Measurements from ENCODE around the gene ITGAX. TPM values are rescaled to one million over a fixed set of nuclear protein-coding genes. Genes with fewer than 3 reads are reported as not detected.

The ITGAX gene
- total RNA-seq, 2 donors from 2014 or later, result 9.7 to 32.9 TPM

- ATAC-seq (ENCODE audit: insufficient number of reproducible peaks, low FRiP score, low read depth) (no peak), DNase-seq (ENCODE audit: low spot score) (no peak)
- Histone ChIP-seq H3K27ac (no peak overlapping the region), H3K9me3 (no peaks in the 10 kb centered on the region), H3K4me3 (no peak overlapping the region), H3K4me1 (ENCODE audit: control insufficient read depth in 1 of 2, low read depth in 2 of 2) (no peaks in the 10 kb centered on the region), H3K27me3 (replicated peaks; ENCODE audit: insufficient read depth) (no peaks in the 10 kb centered on the region), H3K36me3 (no peaks in the 10 kb centered on the region)
- TF ChIP-seq, protein P1, sequence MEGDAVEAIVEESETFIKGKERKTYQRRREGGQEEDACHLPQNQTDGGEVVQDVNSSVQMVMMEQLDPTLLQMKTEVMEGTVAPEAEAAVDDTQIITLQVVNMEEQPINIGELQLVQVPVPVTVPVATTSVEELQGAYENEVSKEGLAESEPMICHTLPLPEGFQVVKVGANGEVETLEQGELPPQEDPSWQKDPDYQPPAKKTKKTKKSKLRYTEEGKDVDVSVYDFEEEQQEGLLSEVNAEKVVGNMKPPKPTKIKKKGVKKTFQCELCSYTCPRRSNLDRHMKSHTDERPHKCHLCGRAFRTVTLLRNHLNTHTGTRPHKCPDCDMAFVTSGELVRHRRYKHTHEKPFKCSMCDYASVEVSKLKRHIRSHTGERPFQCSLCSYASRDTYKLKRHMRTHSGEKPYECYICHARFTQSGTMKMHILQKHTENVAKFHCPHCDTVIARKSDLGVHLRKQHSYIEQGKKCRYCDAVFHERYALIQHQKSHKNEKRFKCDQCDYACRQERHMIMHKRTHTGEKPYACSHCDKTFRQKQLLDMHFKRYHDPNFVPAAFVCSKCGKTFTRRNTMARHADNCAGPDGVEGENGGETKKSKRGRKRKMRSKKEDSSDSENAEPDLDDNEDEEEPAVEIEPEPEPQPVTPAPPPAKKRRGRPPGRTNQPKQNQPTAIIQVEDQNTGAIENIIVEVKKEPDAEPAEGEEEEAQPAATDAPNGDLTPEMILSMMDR (IDR thresholded peaks at IDR 0.05), result no peak
Measured at GRCh38 chr16:31361201-31362110, 6.5 kb downstream of the ITGAX start.

DNA sequence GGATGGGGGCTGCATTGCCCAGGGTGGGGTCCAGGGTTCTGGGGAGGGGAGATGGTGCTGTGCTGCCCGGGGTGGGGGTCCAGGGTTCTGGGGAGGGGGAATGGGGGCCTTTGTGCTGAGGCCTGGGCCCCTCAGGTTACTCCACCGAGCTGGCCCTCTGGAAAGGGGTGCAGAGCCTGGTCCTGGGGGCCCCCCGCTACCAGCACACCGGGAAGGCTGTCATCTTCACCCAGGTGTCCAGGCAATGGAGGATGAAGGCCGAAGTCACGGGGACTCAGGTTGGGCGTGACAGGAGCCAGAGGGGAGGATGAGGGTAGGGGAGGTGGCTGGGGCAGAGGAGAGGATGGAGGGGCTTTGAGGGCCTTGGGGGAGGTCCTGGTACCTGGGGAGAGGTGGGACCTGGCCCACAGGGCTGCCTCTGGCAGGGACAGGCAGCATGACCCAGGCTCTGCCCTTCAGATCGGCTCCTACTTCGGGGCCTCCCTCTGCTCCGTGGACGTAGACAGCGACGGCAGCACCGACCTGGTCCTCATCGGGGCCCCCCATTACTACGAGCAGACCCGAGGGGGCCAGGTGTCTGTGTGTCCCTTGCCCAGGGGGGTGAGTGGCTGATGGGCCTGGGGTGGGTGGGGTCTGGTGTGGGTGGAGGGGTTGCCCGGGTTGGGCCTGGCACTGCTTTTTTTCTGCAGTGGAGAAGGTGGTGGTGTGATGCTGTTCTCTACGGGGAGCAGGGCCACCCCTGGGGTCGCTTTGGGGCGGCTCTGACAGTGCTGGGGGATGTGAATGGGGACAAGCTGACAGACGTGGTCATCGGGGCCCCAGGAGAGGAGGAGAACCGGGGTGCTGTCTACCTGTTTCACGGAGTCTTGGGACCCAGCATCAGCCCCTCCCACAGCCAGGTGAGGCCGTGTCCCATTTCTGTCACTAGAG lies 7.8 kb downstream of the ITGAX start:
- Histone ChIP-seq H3K9me3 (no peaks in the 10 kb centered on the region), H3K36me3 (no peaks in the 10 kb centered on the region), H3K4me3 (no peak overlapping the region), H3K4me1 (ENCODE audit: control insufficient read depth in 1 of 2, low read depth in 2 of 2) (no peaks in the 10 kb centered on the region), H3K27ac (no peak overlapping the region), H3K27me3 (replicated peaks; ENCODE audit: insufficient read depth) (no peaks in the 10 kb centered on the region)
- ATAC-seq (ENCODE audit: insufficient number of reproducible peaks, low FRiP score, low read depth) (no peak), DNase-seq (ENCODE audit: low spot score) (no peak)
- TF ChIP-seq, protein P1 (IDR thresholded peaks at IDR 0.05), result no peak

- Histone ChIP-seq H3K4me3 (no peak overlapping the region), H3K27me3 (replicated peaks; ENCODE audit: insufficient read depth) (no peaks in the 10 kb centered on the region), H3K27ac (no peak overlapping the region), H3K36me3 (no peaks in the 10 kb centered on the region), H3K9me3 (no peaks in the 10 kb centered on the region), H3K4me1 (ENCODE audit: control insufficient read depth in 1 of 2, low read depth in 2 of 2) (no peaks in the 10 kb centered on the region)
- no peak for DNase-seq (ENCODE audit: low spot score)
- TF ChIP-seq, protein P1 (IDR thresholded peaks at IDR 0.05), result no peak
- ATAC-seq (ENCODE audit: insufficient number of reproducible peaks, low FRiP score, low read depth), result no peak
Measured at GRCh38 chr16:31363721-31364120, 8.7 kb downstream of the ITGAX start.

GRCh38 chr16:31364421-31364820 lies 9.4 kb downstream of the ITGAX start:
- no peaks in the 10 kb centered on the region for H3K4me1 ChIP-seq (ENCODE audit: control insufficient read depth in 1 of 2, low read depth in 2 of 2)
- H3K9me3 ChIP-seq, result no peaks in the 10 kb centered on the region
- no peak overlapping the region for H3K4me3 ChIP-seq
- DNase-seq (ENCODE audit: low spot score), result no peak
- no peak for ATAC-seq (ENCODE audit: insufficient number of reproducible peaks, low FRiP score, low read depth)
- TF ChIP-seq, protein P1 (IDR thresholded peaks at IDR 0.05), result no peak
- no peaks in the 10 kb centered on the region for H3K27me3 ChIP-seq (replicated peaks; ENCODE audit: insufficient read depth)
- H3K27ac ChIP-seq, result no peak overlapping the region
- H3K36me3 ChIP-seq, result no peaks in the 10 kb centered on the region

Data from thoracic aorta (tissue), 2 donors.